ENCODE measurements around the gene YIPF5.

YIPF5 gene

DNA sequence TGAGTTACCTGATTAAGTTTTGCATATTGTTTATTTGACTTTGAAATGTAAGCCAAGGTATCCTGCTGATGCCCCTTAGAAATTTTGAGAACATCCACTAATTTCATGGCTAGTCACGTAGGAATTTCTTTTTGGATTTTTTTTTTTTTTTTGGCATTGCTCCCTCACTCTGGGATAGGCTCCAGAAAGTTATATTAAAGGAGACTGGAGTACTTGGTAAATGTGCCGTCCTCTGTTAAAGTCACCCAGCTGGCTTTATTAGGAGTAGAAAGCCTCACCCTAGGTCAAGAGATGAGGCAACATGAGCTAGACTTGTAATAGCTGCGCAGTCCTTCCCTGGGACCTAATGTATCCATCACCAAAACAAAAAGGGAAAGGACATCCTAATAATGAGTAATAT is 3.3 kb upstream of the YIPF5 start:
- DNase-seq, result no peak

- no peak for DNase-seq
Observed at GRCh38 chr5:144169904-144170275, 569 bp downstream of the YIPF5 start.

- DNase-seq, result no peak
Observed at GRCh38 chr5:144167998-144168397, 2.5 kb downstream of the YIPF5 start.

DNA sequence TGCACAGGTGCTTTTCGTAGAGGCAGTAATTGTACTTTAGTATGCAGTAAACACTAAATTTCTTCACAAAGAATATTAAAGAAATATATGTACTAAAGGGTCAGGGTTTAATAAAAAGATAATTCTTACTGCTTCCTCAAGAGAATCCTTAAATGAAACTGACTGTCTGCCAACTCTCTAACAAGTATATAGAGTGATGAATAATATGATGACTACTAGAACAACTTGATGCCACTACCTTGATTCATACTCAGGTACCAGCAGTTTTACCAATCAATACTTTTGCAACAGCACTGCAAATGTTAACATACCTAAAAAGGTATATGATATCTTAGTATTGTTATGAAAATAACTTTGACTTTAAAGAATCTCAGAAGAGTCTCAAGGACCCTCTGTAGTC is 3.8 kb downstream of the YIPF5 start:
- DNase-seq, result no peak

DNA sequence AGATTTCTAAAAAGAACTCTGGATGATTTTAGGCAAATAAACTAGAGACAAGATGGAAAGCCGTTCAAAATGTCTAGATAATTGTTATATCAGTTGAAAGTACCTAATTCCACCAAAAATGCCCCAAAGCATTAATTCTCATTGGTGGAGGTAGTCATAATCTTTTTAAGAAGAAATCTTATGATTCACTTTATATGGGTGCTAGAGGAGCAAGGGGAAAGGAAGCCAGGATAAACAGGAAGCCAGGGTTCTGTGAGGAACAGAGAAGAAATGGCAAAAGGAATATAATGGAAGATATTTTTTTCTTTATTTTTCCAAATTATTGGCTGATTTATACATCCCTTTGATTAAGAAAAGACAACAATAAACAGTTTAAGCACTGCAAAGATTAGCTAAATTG is 7.8 kb downstream of the YIPF5 start:
- DNase-seq, result no peak

DNA sequence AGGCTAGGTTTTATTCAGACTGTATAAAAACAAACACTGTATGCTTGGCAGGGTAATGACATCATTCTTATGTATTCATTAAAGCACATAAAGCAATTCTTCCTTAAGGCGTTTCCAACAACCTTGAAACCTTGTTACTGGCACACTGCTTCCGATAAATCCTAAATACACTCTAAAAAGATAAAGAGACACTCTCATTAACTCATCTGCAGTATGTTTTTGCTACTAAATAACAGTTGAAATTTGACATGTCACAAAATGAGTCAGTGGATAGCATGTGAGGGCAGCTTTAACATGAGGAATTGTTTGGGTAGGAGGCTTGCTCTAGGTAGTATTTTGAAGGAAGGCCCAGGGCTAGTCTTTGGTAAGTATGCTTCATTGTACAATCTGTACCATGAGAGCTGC is 13.7 kb downstream of the YIPF5 start:
- no peak for DNase-seq

GRCh38 chr5:144151026-144151425 is 19.4 kb downstream of the YIPF5 start:
- DNase-seq, result no peak

DNA sequence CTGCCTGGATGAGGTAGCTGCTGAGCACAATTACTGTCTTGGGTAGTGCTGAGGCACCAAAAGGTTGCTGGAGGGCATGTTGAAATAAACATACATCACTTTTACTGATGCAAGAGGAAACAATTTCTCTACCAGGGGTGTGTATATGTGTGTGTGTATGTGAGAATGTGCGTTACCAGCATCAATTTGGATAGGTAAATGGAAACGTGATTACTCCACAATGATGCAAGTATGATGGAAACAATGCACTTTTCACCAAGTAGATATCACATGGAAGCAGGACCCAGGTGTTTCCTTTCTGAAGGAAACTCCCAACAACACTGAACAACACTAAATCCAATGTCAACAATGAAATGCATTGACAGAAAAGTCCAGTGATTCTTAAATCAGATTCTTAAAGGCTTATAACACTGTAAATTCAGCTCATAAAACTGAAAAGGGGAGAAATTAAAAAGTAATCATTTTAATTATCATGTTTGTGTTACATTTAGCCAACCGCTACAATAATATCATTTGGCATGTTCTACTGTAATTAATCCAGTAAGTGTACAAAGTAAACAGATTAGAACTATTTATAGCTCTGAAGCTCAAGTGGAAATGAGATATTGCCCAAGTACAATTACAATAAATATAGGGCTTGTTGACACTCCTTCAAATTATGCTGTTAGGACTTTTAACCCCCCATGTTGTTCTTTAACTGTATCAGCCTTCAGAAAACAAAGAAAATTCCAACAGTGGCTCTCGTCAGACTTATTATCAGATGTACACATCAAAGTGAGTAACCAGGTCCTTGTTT is 25.3 kb downstream of the YIPF5 start:
- no peak for DNase-seq

DNA sequence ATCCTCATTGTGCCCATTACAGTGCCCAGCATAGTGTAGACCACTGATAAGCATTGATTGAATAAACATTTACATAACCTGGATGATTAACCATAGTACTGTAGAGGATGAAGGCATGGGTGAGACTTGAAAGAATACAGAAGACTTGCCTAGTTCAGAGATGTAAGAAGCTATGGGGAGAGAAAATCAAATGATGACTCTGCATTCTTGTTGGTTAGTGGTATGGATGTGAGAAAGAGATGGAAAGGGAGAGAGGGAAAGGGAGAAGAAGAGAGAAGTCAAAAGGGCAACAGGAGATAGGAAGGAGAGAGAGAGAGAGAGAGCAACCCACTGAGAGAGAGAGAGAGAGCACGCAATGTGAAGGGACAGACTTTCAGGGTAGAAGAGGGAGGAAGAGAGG is 26.8 kb downstream of the YIPF5 start:
- DNase-seq, result no peak

- no peak for DNase-seq
Observed at GRCh38 chr5:144142824-144143162, 27.7 kb downstream of the YIPF5 start.

DNA sequence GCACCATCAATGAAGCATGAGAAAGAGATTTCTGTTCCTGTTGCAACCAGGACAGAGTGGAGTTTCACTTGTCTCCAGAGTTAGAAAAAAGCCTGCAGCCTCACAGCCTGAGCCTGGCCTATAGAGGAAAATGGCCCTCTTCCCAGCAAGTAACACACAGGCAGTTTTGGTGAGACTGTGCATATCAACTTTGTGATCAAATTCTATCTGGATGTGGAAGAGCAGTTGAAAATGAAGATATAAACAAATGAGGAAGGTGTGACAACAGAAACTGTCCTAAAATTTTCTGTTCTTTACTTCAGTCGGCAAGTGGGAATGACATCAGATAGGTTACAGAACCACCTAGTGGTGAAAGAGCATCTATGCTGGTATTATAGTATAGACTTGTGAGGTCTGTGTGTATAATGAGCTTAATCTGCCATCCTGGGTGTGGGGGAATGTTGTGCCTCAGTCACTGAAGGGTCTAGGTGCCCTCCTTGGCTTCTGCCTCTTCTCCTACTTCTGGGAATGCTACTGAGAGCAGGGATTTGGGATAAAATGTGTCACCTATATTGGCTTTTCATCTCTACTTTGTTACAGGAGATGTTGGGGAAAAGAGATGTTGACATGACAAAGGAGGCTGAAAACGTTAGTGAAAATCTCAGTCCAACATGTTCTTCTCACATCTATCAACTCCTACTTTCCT is 28.2 kb downstream of the YIPF5 start:
- DNase-seq, result peak; percentile 37

DNA sequence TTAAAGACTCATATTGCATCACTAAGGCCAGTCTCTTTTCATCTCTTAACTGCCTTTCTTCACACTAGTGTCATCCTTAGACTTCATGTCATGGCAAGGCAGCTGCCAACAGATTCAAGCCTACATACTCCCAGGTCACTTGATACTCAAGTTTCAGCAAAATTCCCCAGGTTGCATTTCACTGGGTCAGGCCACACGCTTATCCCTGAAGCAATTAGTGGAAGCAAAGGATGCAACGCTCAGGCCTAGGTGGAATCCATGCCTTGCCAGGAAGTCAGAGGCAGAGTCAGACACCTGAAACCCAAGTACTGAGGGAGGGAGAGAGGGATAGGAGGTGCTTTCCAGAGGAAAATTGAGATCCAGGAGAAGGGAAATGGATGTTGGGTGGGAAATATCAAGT is 28.9 kb downstream of the YIPF5 start:
- no peak for DNase-seq

GRCh38 chr5:144139586-144139985 is 30.9 kb downstream of the YIPF5 start:
- no peak for DNase-seq

- DNase-seq, result peak; percentile 15
Observed at GRCh38 chr5:144135113-144135762, 35.2 kb downstream of the YIPF5 start.

- DNase-seq, result no peak
Observed at GRCh38 chr5:144134194-144134826, 36.1 kb downstream of the YIPF5 start.

- DNase-seq, result no peak
Observed at GRCh38 chr5:144133050-144133633, 37.3 kb downstream of the YIPF5 start.

DNA sequence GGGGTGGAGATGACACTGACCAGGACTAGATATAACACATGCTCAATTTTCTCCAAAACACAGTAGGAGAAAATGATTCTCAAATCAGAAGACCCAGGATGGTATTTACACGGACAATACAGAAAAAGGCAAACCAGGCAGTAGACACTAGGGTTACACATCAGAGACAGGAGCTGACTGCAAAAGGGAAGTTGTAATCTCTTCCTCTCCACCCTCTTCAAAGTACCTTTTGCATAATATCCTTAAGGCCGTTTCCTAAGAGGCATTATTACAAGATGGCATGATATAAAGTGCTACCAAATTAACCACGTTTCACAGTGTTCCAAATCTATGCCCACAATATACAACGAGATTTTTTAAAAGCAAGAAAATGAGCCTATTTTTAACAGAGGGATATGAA is 39.2 kb downstream of the YIPF5 start:
- peak; percentile 56 for DNase-seq

DNA sequence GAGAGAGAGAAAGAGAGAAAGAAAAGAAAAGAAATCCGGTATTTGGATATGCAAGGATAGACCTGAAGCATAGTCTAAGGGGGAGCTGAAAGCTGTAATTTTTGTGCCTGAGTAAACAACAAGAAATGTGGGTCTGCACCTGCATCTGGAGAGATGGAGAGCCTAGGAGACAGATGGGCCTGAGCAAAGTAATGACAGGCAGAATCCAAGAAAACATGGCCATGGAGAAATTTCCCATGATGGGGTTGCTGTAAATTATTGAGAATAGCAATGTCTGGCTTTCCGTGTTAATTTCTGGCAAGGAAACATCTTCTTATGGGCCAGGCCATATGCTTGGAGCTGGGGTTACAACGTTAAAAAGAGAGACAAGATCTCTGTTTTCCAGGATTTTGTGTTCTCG is 40.2 kb downstream of the YIPF5 start:
- DNase-seq, result no peak

GRCh38 chr5:144128844-144129243 is 41.6 kb downstream of the YIPF5 start:
- no peak for DNase-seq

DNA sequence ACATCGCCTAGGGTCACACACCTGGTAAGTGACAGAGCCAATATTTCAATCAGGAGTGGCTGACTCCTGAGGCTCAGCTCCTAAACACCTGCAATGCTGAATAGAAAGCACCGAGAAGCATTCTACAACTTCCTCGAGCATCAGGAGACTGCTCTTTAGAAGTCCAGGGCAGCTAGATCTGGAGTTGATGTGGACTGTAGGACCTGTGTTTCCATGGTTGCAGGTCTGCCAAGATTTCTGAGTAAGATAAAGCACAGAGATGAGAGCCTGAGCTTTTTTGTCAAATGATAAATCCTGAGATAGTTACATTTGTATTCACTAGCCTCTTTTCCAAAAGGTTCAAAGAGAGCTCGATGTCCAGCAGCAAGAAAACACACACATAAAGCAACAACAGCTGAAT is 43.8 kb downstream of the YIPF5 start:
- no peak for DNase-seq

DNA sequence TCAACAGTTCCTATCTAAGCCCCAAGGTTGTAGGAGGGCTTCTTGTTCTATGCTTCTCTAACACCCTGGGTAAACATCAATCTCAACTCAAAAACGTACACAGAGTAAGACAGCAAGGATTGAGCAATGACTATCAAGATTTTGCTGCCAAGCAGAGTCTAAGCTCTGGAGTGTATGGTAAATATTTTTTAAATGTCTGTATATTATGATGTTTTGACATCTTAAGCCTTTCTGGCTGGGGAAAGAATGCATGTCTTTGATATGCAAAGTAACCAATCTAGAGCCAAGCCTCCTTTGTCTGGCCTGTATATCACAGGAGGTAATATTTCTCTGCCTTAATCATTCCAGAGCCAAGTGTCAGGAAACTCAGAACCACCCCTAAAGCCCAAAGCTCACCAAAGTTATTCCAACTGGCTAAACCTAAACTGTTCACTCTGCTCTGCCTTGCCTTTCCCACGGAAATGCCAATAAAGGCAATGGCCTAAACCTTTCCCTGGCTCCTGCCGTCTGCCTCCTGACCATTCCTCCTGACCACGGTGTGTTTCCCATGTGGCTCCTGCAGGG is 45.2 kb downstream of the YIPF5 start:
- DNase-seq, result no peak

- DNase-seq, result no peak
Observed at GRCh38 chr5:144122641-144123040, 47.8 kb downstream of the YIPF5 start.

DNA sequence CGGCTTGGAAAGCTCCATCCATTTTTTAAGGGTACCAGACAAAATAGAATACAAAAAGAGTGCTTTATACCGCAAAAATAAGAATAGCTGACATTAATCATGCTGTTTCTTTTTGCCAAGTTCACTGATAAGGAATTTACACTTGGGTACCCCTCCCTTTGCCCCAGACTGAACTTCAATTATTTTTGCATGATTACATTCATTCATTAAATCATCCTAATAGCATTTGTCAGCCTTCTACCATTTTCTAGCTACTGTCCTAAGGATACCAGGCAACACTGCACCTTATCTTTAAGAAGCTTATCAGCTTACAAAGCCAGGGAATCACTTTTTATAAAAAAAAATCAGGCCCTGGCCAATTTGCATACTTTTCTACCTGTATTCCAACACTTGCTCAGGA is 48.4 kb downstream of the YIPF5 start:
- DNase-seq, result no peak

Data from inflammatory macrophage treated with lipopolysaccharide for 4 hours (primary cell).